NOMO-1 (cell line): ENCODE measurements around the gene NAXD.
"Not testable (repeated sequence)": the region's sequence is repeated elsewhere in the genome, so short reads cannot be mapped to it uniquely, and the experiment has no call there.

Experiments
- DNase-seq, 2 experiments: peaks; one replicate each; lab custom pipeline; 2025; ENCODE audit not compliant: unreplicated experiment in 2 of 2; lab: John Stamatoyannopoulos, UW

Gene NAXD

GRCh38 chr13:110593430-110594130 lies 21.8 kb upstream of the NAXD start:
- DNase-seq: peak; percentile 61 to 69

GRCh38 chr13:110597041-110597689 lies 18.2 kb upstream of the NAXD start:
- no peak for DNase-seq

GRCh38 chr13:110600261-110600819 lies 15.0 kb upstream of the NAXD start:
- no peak for DNase-seq

GRCh38 chr13:110600980-110601379 lies 14.4 kb upstream of the NAXD start:
- DNase-seq: no peak

GRCh38 chr13:110605132-110605531 lies 10.2 kb upstream of the NAXD start:
- DNase-seq: no peak

GRCh38 chr13:110606281-110606680 lies 9.1 kb upstream of the NAXD start:
- DNase-seq: not testable (repeated sequence)

- no peak for DNase-seq
These were observed 7.6 kb upstream of the NAXD start for GRCh38 chr13:110607675-110608224.

GRCh38 chr13:110610955-110611595 lies 4.3 kb upstream of the NAXD start:
- peak; percentile 35 to 64 for DNase-seq

- DNase-seq: no peak
These were observed 382 bp upstream of the NAXD start for GRCh38 chr13:110615005-110615321.

- peak in 1 of 2 experiments; percentile 23 for DNase-seq
These were observed 1.1 kb downstream of the NAXD start for GRCh38 chr13:110616103-110617101.

GRCh38 chr13:110617321-110618072 lies 2.2 kb downstream of the NAXD start:
- DNase-seq: no peak

GRCh38 chr13:110618167-110618566 lies 2.8 kb downstream of the NAXD start:
- DNase-seq: no peak

- DNase-seq: no peak
These were observed 3.4 kb downstream of the NAXD start for GRCh38 chr13:110618780-110619179.

- DNase-seq: no peak
These were observed 5.3 kb downstream of the NAXD start for GRCh38 chr13:110620596-110620995.

- DNase-seq: no peak
These were observed 9.7 kb downstream of the NAXD start for GRCh38 chr13:110624766-110625756.

- no peak for DNase-seq
These were observed 10.5 kb downstream of the NAXD start for GRCh38 chr13:110625771-110626321.

GRCh38 chr13:110626521-110626920 lies 11.2 kb downstream of the NAXD start:
- no peak for DNase-seq

- DNase-seq: no peak
These were observed 12.0 kb downstream of the NAXD start for GRCh38 chr13:110627351-110627750.
